ENCODE measurements around the gene MYO10.
A peak's percentile ranks its signal among the peaks of the same experiment; 100 is the strongest.

MYO10 gene

DNA sequence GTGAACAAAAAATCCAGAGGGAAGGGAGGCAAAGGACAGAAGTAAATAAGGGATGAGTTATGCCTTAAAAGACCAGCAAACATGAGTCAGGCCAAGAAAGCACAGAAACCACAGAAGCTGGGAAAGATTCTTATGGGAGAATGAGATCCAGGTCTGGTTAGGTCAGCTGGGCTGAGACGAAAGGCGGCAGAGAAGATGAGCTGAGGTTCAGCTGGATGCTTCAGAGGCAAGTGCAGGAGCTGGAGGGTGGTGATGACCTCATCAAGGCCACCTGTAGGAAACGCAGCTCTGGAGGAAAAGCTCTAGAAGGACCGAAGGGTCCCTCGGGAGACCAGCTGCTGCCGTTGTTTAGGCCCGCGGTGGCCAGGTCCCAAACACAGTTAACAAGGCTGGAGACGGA is 152.0 kb downstream of the MYO10 start:
- H3K36me3 ChIP-seq (ENCODE audit: control insufficient read depth, insufficient read depth, low read length), result no peaks in the 10 kb centered on the region
- no peaks in the 10 kb centered on the region for H3K79me2 ChIP-seq
- H3K27me3 ChIP-seq (ENCODE audit: control insufficient read depth, insufficient read depth, low read length), result no peaks in the 10 kb centered on the region
- H3K4me2 ChIP-seq (ENCODE audit: low read length), result no peak overlapping the region
- peaks cover 6% of the 10 kb centered on the region for H3K4me1 ChIP-seq
- no peak overlapping the region for H3K9ac ChIP-seq
- H3K27ac ChIP-seq, result no peak overlapping the region
- TF ChIP-seq, protein P1, sequence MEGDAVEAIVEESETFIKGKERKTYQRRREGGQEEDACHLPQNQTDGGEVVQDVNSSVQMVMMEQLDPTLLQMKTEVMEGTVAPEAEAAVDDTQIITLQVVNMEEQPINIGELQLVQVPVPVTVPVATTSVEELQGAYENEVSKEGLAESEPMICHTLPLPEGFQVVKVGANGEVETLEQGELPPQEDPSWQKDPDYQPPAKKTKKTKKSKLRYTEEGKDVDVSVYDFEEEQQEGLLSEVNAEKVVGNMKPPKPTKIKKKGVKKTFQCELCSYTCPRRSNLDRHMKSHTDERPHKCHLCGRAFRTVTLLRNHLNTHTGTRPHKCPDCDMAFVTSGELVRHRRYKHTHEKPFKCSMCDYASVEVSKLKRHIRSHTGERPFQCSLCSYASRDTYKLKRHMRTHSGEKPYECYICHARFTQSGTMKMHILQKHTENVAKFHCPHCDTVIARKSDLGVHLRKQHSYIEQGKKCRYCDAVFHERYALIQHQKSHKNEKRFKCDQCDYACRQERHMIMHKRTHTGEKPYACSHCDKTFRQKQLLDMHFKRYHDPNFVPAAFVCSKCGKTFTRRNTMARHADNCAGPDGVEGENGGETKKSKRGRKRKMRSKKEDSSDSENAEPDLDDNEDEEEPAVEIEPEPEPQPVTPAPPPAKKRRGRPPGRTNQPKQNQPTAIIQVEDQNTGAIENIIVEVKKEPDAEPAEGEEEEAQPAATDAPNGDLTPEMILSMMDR (IDR thresholded peaks at IDR 0.05), result no peak
- H3K4me3 ChIP-seq (ENCODE audit: low read depth, low read length), result no peak overlapping the region
- no peak overlapping the region for H2AFZ ChIP-seq
- no peaks in the 10 kb centered on the region for H3K9me3 ChIP-seq (ENCODE audit: control insufficient read depth, low read length)

DNA sequence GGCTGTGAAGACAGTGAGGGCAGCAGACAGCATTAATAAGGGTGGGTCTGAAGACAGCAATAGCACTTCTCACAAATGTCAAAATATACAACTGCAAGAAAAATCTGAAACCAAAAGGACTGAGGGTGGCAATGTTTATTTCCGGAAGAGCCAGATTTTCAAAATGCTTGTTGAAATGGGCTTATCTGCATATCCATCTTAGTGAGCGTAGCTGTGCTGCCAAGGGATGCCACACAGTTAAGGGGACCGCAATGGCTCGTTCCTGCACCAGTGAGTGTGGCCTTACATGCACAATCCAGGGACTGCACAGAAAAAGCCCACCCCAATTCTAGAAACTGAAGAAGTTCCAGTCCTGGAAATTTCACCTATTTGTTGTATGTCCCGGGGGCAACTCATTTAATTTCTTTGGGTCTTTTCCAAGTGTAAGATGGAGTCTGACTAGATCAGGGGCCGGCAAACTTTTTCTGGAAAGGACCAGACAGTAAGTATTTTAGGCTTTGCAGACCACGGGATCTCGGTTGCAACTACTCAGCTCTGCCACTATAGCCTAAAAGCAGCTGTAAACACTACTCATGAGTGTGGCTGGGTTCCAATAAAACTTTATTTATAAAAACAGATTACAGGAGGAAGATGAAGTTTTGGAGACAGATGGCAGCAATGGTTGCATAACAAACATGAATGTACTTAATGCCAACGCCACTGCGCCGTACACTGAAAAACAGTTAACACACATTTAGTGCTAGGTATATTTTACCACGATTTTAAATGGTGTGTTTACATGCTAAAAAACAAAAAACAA is 154.1 kb downstream of the MYO10 start:
- H3K79me2 ChIP-seq, result no peaks in the 10 kb centered on the region
- no peak overlapping the region for H3K4me2 ChIP-seq (ENCODE audit: low read length)
- H2AFZ ChIP-seq, result peak overlapping the region; percentile 73
- H3K9me3 ChIP-seq (ENCODE audit: control insufficient read depth, low read length), result no peaks in the 10 kb centered on the region
- H3K27ac ChIP-seq, result no peak overlapping the region
- H3K36me3 ChIP-seq (ENCODE audit: control insufficient read depth, insufficient read depth, low read length), result no peaks in the 10 kb centered on the region
- H3K4me1 ChIP-seq, result peaks cover 6% of the 10 kb centered on the region
- no peak overlapping the region for H3K9ac ChIP-seq
- no peak overlapping the region for H3K4me3 ChIP-seq (ENCODE audit: low read depth, low read length)
- no peaks in the 10 kb centered on the region for H3K27me3 ChIP-seq (ENCODE audit: control insufficient read depth, insufficient read depth, low read length)
- TF ChIP-seq, protein P1 (IDR thresholded peaks at IDR 0.05), result no peak

DNA sequence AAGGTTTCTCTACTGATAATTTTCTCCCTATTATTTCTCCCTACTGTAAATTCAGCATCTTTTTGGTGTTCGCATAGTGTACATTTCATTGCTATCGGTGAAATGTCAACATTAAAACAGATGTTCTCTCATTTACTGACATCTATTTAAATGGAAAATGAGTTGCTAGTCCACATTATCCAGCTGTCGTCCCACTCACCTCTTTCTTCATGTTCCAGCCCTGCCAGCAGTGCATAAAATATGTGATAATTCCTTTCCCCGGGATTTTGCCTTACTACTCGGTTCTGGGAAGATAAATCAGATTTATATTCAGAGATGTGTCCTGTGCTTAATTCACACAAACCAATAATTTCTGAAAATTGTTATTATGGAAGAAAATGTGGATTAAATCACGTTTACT is 155.8 kb downstream of the MYO10 start:
- H3K27me3 ChIP-seq (ENCODE audit: control insufficient read depth, insufficient read depth, low read length), result no peaks in the 10 kb centered on the region
- H3K4me3 ChIP-seq (ENCODE audit: low read depth, low read length), result no peak overlapping the region
- no peaks in the 10 kb centered on the region for H3K36me3 ChIP-seq (ENCODE audit: control insufficient read depth, insufficient read depth, low read length)
- no peak overlapping the region for H3K4me2 ChIP-seq (ENCODE audit: low read length)
- H3K9me3 ChIP-seq (ENCODE audit: control insufficient read depth, low read length), result no peaks in the 10 kb centered on the region
- H3K9ac ChIP-seq, result no peak overlapping the region
- H3K27ac ChIP-seq, result no peak overlapping the region
- no peak overlapping the region for H2AFZ ChIP-seq
- TF ChIP-seq, protein P1 (IDR thresholded peaks at IDR 0.05), result no peak
- H3K4me1 ChIP-seq, result peaks cover 6% of the 10 kb centered on the region
- no peaks in the 10 kb centered on the region for H3K79me2 ChIP-seq

DNA sequence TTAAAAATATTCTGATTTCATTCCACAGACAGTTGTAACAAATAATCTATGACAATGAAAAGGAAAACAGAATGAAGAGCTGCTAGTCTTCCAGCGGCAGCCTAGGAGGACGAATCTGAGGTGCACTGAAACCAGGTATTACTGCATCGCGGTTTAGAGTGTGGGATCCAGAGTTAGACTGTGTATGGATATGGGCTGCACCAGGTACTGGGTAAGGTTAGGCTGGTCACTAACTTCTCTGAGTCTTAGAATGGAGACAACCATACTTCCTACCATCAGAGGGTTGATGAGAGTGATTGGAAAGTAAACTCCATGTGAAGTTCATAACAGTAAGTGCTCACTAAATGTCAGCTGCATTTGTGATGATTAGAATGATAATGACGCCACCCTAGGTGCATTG is 158.7 kb downstream of the MYO10 start:
- Histone ChIP-seq H3K4me2 (ENCODE audit: low read length) (no peak overlapping the region), H3K36me3 (ENCODE audit: control insufficient read depth, insufficient read depth, low read length) (no peaks in the 10 kb centered on the region), H2AFZ (no peak overlapping the region), H3K9me3 (ENCODE audit: control insufficient read depth, low read length) (no peaks in the 10 kb centered on the region), H3K79me2 (no peaks in the 10 kb centered on the region), H3K27me3 (ENCODE audit: control insufficient read depth, insufficient read depth, low read length) (no peaks in the 10 kb centered on the region), H3K4me3 (ENCODE audit: low read depth, low read length) (no peak overlapping the region), H3K9ac (no peak overlapping the region), H3K27ac (no peak overlapping the region), H3K4me1 (peaks cover 6% of the 10 kb centered on the region)
- TF ChIP-seq, protein P1 (IDR thresholded peaks at IDR 0.05), result no peak
